IMR-90 (cell line): Measurements from ENCODE around the gene PLCL1. TPM values are rescaled to one million over a fixed set of nuclear protein-coding genes. Genes with fewer than 3 reads are reported as not detected.

ENCODE experiments used
- ATAC-seq: fragments of 200-7000 bp; cut with Tn5 transposase; 2 replicates; pipeline ENCODE4 v1.9.1; 2020; ENCODE audit warnings: low read depth, mild to moderate bottlenecking, moderate library complexity
- BruUV-seq: library from RNA; stranded (reverse); fragments of 400-500 nt; replicated peaks from 2 replicates; lab custom pipeline; 2021; lab: Mats Ljungman, UMichigan
- CTCF ChIA-PET: fragments of 300-600 bp; formaldehyde crosslinking; extraction: SDS; loops from one replicate; lab custom pipeline; 2021; ENCODE audit warnings: antibody characterized with exemption; lab: Yijun Ruan, JAX
- POLR2A ChIA-PET: fragments of 300-600 bp; sonication (Branson Sonifier 250); formaldehyde crosslinking; loops from one replicate; lab custom pipeline; 2022; ENCODE audit warnings: antibody characterized with exemption; ENCODE audit not compliant: unreplicated experiment; lab: Charles Lee
- DNase-seq: peaks from one replicate; pipeline ENCODE4 v3.0.0; 2013
- H2AFZ ChIP-seq: replicated peaks from 2 replicates; pipeline ENCODE3; 2013; ENCODE audit warnings: low read length, mild to moderate bottlenecking; ENCODE audit not compliant: poor library complexity
- H2AK5ac ChIP-seq: 2 replicates; pipeline ENCODE4 v1.6.1; 2013; ENCODE audit warnings: low read depth, low read length, inconsistent platforms
- H2AK9ac ChIP-seq: replicated peaks from 2 replicates; pipeline ENCODE3; 2013; ENCODE audit warnings: mild to moderate bottlenecking, low read depth, low read length, moderate library complexity; ENCODE audit not compliant: poor library complexity
- H2BK120ac ChIP-seq: 2 replicates; pipeline ENCODE4 v1.6.1; 2013; ENCODE audit warnings: low read depth, low read length, inconsistent platforms
- H2BK15ac ChIP-seq: 3 replicates; pipeline ENCODE4 v1.6.1; 2013; ENCODE audit warnings: low read depth, low read length, inconsistent platforms
- H2BK20ac ChIP-seq: 2 replicates; pipeline ENCODE4 v1.6.1; 2013; ENCODE audit warnings: low read depth, mild to moderate bottlenecking, inconsistent platforms, low read length, moderate library complexity
- H2BK5ac ChIP-seq: 2 replicates; pipeline ENCODE4 v1.6.1; 2013; ENCODE audit warnings: mild to moderate bottlenecking, low read depth, low read length, inconsistent platforms; ENCODE audit not compliant: poor library complexity, severe bottlenecking
- H3K14ac ChIP-seq: replicated peaks from 2 replicates; pipeline ENCODE4 v1.6.1; 2013; ENCODE audit warnings: low read depth, low read length, inconsistent platforms
- H3K18ac ChIP-seq: 2 replicates; pipeline ENCODE4 v1.6.1; 2013; ENCODE audit warnings: low read depth, low read length, control low read depth
- H3K23ac ChIP-seq: 2 replicates; pipeline ENCODE4 v1.6.1; 2013; ENCODE audit warnings: low read depth, low read length, inconsistent platforms
- H3K27ac ChIP-seq: 2 replicates; pipeline ENCODE4 v1.5.1; 2013; ENCODE audit warnings: mild to moderate bottlenecking, control low read depth, low read length; ENCODE audit not compliant: insufficient read depth
- H3K27me3 ChIP-seq: 2 replicates; pipeline ENCODE4 v1.6.1; 2013; ENCODE audit warnings: low read length; ENCODE audit not compliant: control insufficient read depth, insufficient read depth
- H3K36me3 ChIP-seq: 2 replicates; pipeline ENCODE4 v1.6.1; 2013; ENCODE audit warnings: low read length, mixed read lengths; ENCODE audit not compliant: control insufficient read depth, insufficient read depth
- H3K4ac ChIP-seq: 2 replicates; pipeline ENCODE4 v1.6.1; 2013; ENCODE audit warnings: low read depth, low read length, inconsistent platforms
- H3K4me1 ChIP-seq: 2 replicates; pipeline ENCODE4 v1.6.1; 2013; ENCODE audit warnings: low read length, mixed read lengths; ENCODE audit not compliant: control insufficient read depth, insufficient read depth
- H3K4me2 ChIP-seq: 2 replicates; pipeline ENCODE4 v1.6.1; 2013; ENCODE audit warnings: low read depth, mild to moderate bottlenecking, control low read depth, low read length, moderate library complexity
- H3K4me3 ChIP-seq: 2 replicates; pipeline ENCODE4 v1.5.1; 2013; ENCODE audit warnings: low read depth, mild to moderate bottlenecking, control low read depth, low read length, moderate library complexity; ENCODE audit not compliant: insufficient read depth
- H3K56ac ChIP-seq: 2 replicates; pipeline ENCODE4 v1.6.1; 2013; ENCODE audit warnings: low read length, inconsistent platforms; ENCODE audit not compliant: insufficient read depth; ENCODE audit errors: extremely low read depth
- H3K79me1 ChIP-seq, 2 experiments: 2 replicates each; pipeline ENCODE4 v1.6.1; 2013; ENCODE audit warnings: low read length in 2 of 2, inconsistent platforms in 1 of 2, low read depth in 1 of 2
- H3K9ac ChIP-seq: 2 replicates; pipeline ENCODE4 v1.6.1; 2013; ENCODE audit warnings: low read depth, low read length, control low read depth
- H3K9me1 ChIP-seq: 2 replicates; pipeline ENCODE4 v1.6.1; 2013; ENCODE audit warnings: low read length, inconsistent platforms; ENCODE audit not compliant: insufficient read depth
- H3K9me3 ChIP-seq: 2 replicates; pipeline ENCODE4 v1.6.1; 2013; ENCODE audit warnings: low read length; ENCODE audit not compliant: control insufficient read depth, insufficient read depth
- H4K20me1 ChIP-seq: 2 replicates; pipeline ENCODE4 v1.6.1; 2013; ENCODE audit warnings: low read length, inconsistent platforms; ENCODE audit not compliant: insufficient read depth
- H4K5ac ChIP-seq: 2 replicates; pipeline ENCODE4 v1.6.1; 2013; ENCODE audit warnings: mild to moderate bottlenecking, low read depth, low read length, control low read depth
- H4K8ac ChIP-seq, 2 experiments: 2 replicates each; pipeline ENCODE4 v1.6.1; 2013; ENCODE audit warnings: low read depth in 2 of 2, low read length in 2 of 2, control low read depth in 1 of 2, inconsistent platforms in 1 of 2
- H4K91ac ChIP-seq: 2 replicates; pipeline ENCODE4 v1.6.1; 2013; ENCODE audit warnings: low read depth, low read length, inconsistent platforms; ENCODE audit not compliant: insufficient read depth
- BHLHE40 ChIP-seq: fragments of 150-350 bp; IDR thresholded peaks from 2 replicates; pipeline ENCODE4 v1.6.1; 2016; ENCODE audit warnings: mild to moderate bottlenecking, low read depth, low read length
- CHD1 ChIP-seq: IDR thresholded peaks from 2 replicates; pipeline ENCODE4 v1.6.1; 2012; ENCODE audit warnings: low read depth, low read length, improper control_type of control experiment
- FOS ChIP-seq: fragments of 150-350 bp; IDR thresholded peaks from 2 replicates; pipeline ENCODE4 v1.6.1; 2016; ENCODE audit warnings: low read depth, low read length
- MAFK ChIP-seq: IDR thresholded peaks from 2 replicates; pipeline ENCODE4 v1.6.1; 2012; ENCODE audit warnings: low read depth, low read length, improper control_type of control experiment
- MAZ ChIP-seq: IDR thresholded peaks from 2 replicates; pipeline ENCODE4 v1.6.1; 2012; ENCODE audit warnings: low read depth, mild to moderate bottlenecking, low read length, improper control_type of control experiment, moderate library complexity, borderline replicate concordance
- MXI1 ChIP-seq: IDR thresholded peaks from 2 replicates; pipeline ENCODE4 v1.6.1; 2012; ENCODE audit warnings: low read depth, mild to moderate bottlenecking, low read length, moderate library complexity, borderline replicate concordance
- NFE2L2 ChIP-seq: fragments of 150-350 bp; IDR thresholded peaks from 2 replicates; pipeline ENCODE4 v1.6.1; 2016; ENCODE audit warnings: low read depth, mild to moderate bottlenecking, low read length
- POLR2A ChIP-seq: IDR thresholded peaks from 2 replicates; pipeline ENCODE4 v1.6.1; 2012; ENCODE audit warnings: mild to moderate bottlenecking, low read depth, low read length
- RCOR1 ChIP-seq: IDR thresholded peaks from 2 replicates; pipeline ENCODE4 v1.6.1; 2012; ENCODE audit warnings: mild to moderate bottlenecking, low read length, improper control_type of control experiment; ENCODE audit not compliant: insufficient replicate concordance
- RFX5 ChIP-seq: IDR thresholded peaks from 2 replicates; pipeline ENCODE4 v1.8.0; 2012; ENCODE audit warnings: low read depth, mild to moderate bottlenecking, low read length, moderate library complexity
- SMC3 ChIP-seq: fragments of 150-350 bp; IDR thresholded peaks from 2 replicates; pipeline ENCODE4 v1.6.1; 2016; ENCODE audit warnings: low read depth, mild to moderate bottlenecking, antibody characterized with exemption, low read length, moderate library complexity
- WGBS, 2 experiments: methylation state at CpG; one replicate each; pipeline versions ENCODE4 v1.1.5 to v1.1.7; 2013; ENCODE audit warnings: missing lambda C conversion rate in 2 of 2; ENCODE audit not compliant: insufficient read length in 1 of 2; ENCODE audit errors: extremely low coverage in 2 of 2; 5-methylcytosine and 5-hydroxymethylcytosine counted together
- dilution Hi-C: fragments of 300-500 bp; cut with HindIII; formaldehyde crosslinking; loops from one replicate; pipeline ENCODE4 v1.14.3; 2018; ENCODE audit warnings: low sequenced_read_pairs; ENCODE audit not compliant: unreplicated experiment
- in situ Hi-C: fragments of 300-500 bp; cut with MboI; formaldehyde crosslinking; loops from 3 replicates; pipeline ENCODE4 v1.14.3; 2019; ENCODE audit warnings: low sequenced_read_pairs, inconsistent platforms, mixed read lengths
- intact Hi-C: fragments of 100-400 bp; cut with micrococcal nuclease; formaldehyde crosslinking; loops from 2 replicates; pipeline ENCODE4 v1.10.0; 2022
- polyA plus RNA-seq, 3 experiments: library from polyadenylated mRNA; depleted of rRNA; stranded (reverse); fragments of >200 nt; gene quantifications; 2 replicates each; pipeline ENCODE4 v1.2.3, GENCODE V29; 2012; ENCODE audit warnings: low replicate concordance in 1 of 3
- total RNA-seq: library from RNA; depleted of rRNA; stranded (reverse); fragments of >200 nt; gene quantifications from 2 replicates; pipeline ENCODE4 v1.2.3, GENCODE V29; 2012
- TF ChIP-seq, protein P1 (sequence below): fragments of 150-350 bp; IDR thresholded peaks from 2 replicates; pipeline ENCODE4 v1.6.1; 2016; ENCODE audit warnings: low read depth, mild to moderate bottlenecking, low read length, moderate library complexity, borderline replicate concordance

Gene PLCL1
- total and polyA plus RNA-seq, 2 of the 4 experiments (the other 2 are of a cell fraction), result 0.14 to 0.18 TPM

DNA sequence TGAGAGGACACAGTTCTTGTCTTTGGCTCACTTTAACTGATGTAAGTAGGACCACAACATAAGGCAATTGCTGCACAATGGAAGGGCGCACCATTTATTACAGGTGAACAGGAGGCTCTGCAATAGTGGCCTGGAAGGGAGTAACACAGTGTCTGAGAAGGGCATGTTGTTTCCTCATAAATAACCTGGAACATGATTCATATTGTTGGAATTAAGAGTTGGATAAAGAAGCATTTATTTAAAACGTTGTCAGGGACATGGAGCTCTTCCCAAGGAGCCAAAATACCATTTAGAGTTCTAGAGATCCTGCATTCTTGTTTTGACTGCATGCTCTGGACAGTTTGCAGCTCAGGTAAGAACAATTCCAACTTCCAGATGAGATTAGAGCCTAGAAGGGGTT lies 110.4 kb downstream of the PLCL1 start:
- POLR2A ChIA-PET, result no interaction called here
- Histone ChIP-seq H3K18ac (peak overlapping the region; percentile 78), H4K91ac (no peak overlapping the region; the same call in 1 of the 2 replicates), H2BK120ac (no peak overlapping the region), H2AK9ac (no peak overlapping the region), H3K4me1 (peaks cover 8% of the 10 kb centered on the region), H3K27ac (no peak overlapping the region), H4K20me1 (no peaks in the 10 kb centered on the region), H3K27me3 (no peaks in the 10 kb centered on the region), H3K9me1 (no peaks in the 10 kb centered on the region), H3K56ac (no peak overlapping the region), H3K4ac (no peak overlapping the region), H3K9ac (no peak overlapping the region), H2BK15ac (peak overlapping the region; percentile 86; the same call in 1 of the 3 replicates), H3K79me1 (no peaks in the 10 kb centered on the region), H3K36me3 (no peaks in the 10 kb centered on the region), H2AK5ac (0 out of 2 replicates have a peak overlapping the region, but pooled peaks have one; percentile 7), H2AFZ (no peak overlapping the region), H4K8ac (no peak overlapping the region), H3K4me2 (no peak overlapping the region), H4K5ac (no peak overlapping the region), H3K4me3 (no peak overlapping the region), H3K23ac (no peak overlapping the region), H3K9me3 (no peaks in the 10 kb centered on the region), H2BK5ac (no peak overlapping the region), H3K14ac (no peak overlapping the region), H2BK20ac (no peak overlapping the region)
- in situ Hi-C loops (no loop called here), intact Hi-C loops (no loop called here), dilution Hi-C loops (no loop called here)
- TF ChIP-seq, protein P1, sequence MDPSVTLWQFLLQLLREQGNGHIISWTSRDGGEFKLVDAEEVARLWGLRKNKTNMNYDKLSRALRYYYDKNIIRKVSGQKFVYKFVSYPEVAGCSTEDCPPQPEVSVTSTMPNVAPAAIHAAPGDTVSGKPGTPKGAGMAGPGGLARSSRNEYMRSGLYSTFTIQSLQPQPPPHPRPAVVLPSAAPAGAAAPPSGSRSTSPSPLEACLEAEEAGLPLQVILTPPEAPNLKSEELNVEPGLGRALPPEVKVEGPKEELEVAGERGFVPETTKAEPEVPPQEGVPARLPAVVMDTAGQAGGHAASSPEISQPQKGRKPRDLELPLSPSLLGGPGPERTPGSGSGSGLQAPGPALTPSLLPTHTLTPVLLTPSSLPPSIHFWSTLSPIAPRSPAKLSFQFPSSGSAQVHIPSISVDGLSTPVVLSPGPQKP, result no peak
- no peak for TF ChIP-seq BHLHE40
- TF ChIP-seq NFE2L2, result no peak
- TF ChIP-seq SMC3, result no peak
- no peak for TF ChIP-seq MXI1
- TF ChIP-seq RFX5, result no peak
- TF ChIP-seq CHD1, result no peak
- no peak for TF ChIP-seq FOS
- TF ChIP-seq RCOR1, result no peak
- TF ChIP-seq MAFK, result no peak
- no peak for TF ChIP-seq MAZ
- no peak for TF ChIP-seq POLR2A
- ATAC-seq, result no peak
- WGBS, 2 experiments, result 100% methylated on average over 1 of the region's 2 CpGs; no CpG with 5 or more reads in 1 of the 2 experiments
- BruUV-seq, result no TSS peak
- DNase-seq, result no peak
- CTCF ChIA-PET, result interaction anchor here (1.0 kb wide), 1 partner anchor 10 kb away, joined by 4 read pairs; no protein-coding TSS in a partner anchor
